NCI-H460 (cell line): ENCODE measurements around the gene UGCG. TPM values are rescaled to one million over a fixed set of nuclear protein-coding genes. Genes with fewer than 3 reads are reported as not detected.
A peak's percentile ranks its signal among the peaks of the same experiment; 100 is the strongest.
"Not testable (repeated sequence)": the region's sequence is repeated elsewhere in the genome, so short reads cannot be mapped to it uniquely, and the experiment has no call there.

Experiments used
- DNase-seq: peaks from one replicate; pipeline ENCODE4 v3.0.0-alpha.2; 2016; ENCODE audit warnings: low read depth; ENCODE audit errors: extremely low read depth
- polyA plus RNA-seq: library from polyadenylated mRNA; depleted of rRNA; stranded (reverse); fragments of >200 nt; gene quantifications from 2 replicates; pipeline ENCODE4 v1.2.3, GENCODE V29; 2014; cell fraction: nucleus; rRNA removed
- total RNA-seq: library from RNA; depleted of rRNA; stranded (reverse); fragments of >200 nt; shearing (Covaris generic); gene quantifications from 2 replicates; pipeline ENCODE4 v1.2.3, GENCODE V29; 2014; rRNA removed

Gene UGCG
- total RNA-seq, result 36.1 and 39.0 TPM in 2 replicates
- 25.2 and 38.5 TPM in 2 replicates for polyA plus RNA-seq

DNA sequence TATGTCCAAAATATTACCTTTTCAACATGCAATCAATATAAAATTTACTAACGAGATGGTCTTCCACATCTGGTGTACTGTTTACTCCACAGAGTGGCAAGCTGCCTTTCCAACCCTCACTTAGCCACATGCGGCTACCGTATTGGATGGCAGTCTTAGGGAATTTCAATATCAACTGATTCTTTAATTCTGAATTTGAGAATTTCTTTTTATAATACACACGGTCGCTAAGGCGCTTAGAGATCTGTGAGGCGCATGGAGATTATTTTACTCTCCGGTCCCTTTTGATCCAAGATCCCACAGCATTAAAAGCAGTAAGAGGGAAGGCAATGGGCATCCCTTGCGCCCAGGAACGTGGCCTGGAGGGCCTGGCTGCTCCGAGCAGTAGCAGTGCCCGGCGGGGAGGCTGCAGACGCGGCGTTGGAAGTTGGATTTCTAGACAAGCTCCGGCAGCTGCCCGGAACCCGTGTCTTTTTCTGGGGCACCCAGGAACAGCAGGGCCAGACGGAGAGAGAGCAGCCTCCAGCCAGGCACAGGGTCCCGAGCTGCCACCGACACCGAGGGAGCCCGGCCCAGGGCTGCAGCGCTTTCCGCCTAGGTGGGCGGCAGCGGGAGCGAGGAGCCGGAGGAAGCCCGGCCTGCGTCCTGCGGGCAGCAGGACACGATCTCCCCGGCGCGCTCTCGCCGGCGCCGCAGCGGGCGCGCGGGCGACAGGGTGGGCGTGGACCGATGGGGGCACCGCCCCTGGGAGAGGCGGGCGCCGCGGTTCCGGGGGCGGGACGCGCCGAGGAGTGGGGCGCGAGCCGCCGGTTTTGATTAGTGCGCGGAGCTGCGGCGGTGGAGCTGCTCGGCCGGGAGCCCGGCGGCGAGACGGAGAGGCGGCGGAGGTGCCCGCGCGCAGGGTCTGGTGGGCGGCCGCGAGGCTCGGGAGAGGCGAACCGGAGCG lies at the start of gene UGCG:
UGCG (plus strand) TSS at position 819 of the 946 bp plus-strand sequence. CDS start 402 bp downstream, outside the sequence.
- peak; percentile 89 for DNase-seq

DNA sequence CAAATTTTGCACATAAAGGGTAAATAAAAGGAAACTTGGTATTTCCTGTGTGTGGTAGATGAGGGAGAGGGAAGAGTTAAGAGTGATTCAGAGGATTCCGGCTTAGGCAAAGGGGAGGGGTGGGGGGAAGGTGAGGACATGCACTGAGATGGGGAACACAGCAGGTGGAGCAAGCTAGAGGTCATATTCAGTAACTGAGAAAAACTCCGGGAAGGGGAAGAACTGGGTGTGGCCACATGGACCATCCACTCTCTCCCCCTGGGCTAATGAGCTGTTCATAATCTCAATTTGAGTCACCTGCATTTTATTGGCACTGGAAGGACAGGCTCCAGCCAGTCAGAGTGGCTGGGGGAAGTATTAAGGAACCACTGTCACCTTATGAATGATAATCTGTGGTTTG lies 45.1 kb upstream of the UGCG start:
- no peak for DNase-seq

DNA sequence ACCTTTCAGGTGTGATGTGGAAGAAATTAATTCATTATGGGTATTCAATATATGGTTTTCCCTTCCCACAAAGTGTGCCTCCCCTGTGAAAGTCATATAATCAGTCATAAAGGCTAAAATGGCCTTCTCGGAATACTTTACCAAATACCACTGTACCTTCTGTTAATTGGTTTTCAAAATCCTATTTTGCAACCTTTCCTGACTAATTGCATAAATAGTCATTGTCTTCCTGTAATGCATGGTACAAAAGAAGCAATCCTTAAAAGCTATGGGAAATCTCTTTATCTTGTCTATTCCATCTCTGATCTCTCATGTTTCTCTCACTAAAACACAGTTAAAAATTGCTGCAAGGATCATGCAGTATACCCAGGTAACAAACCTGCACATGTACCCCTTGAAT lies 44.3 kb upstream of the UGCG start:
- DNase-seq, result no peak

- DNase-seq, result no peak
Observed at GRCh38 chr9:111853450-111853827, 43.2 kb upstream of the UGCG start.

DNA sequence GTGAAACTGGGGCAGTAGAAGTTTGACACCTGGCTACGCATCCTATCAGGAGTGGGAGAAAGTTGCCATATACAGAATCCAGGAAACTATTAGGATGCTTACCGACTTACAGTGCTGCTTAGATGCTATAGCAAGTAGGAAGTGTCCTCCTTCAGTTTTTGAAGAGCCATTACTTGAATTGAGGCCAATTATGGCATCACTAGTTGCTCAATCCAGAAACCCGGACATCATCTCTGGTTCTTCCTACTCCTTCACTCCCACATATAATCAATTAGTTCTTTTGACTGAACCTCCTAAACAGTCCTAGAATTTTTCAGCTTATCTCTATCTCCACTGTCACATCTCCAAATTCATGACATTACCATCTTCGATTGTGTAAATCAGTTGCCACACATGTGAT lies 41.8 kb upstream of the UGCG start:
- no peak for DNase-seq

- DNase-seq, result no peak
Observed at GRCh38 chr9:111857555-111858211, 38.9 kb upstream of the UGCG start.

- DNase-seq, result no peak
Observed at GRCh38 chr9:111860443-111860842, 36.2 kb upstream of the UGCG start.

- DNase-seq, result no peak
Observed at GRCh38 chr9:111863636-111864035, 33.0 kb upstream of the UGCG start.

- no peak for DNase-seq
Observed at GRCh38 chr9:111866976-111867375, 29.6 kb upstream of the UGCG start.

- no peak for DNase-seq
Observed at GRCh38 chr9:111868475-111868874, 28.1 kb upstream of the UGCG start.

- DNase-seq, result no peak
Observed at GRCh38 chr9:111870774-111871498, 25.7 kb upstream of the UGCG start.

GRCh38 chr9:111871499-111871855 lies 25.1 kb upstream of the UGCG start:
- no peak for DNase-seq

DNA sequence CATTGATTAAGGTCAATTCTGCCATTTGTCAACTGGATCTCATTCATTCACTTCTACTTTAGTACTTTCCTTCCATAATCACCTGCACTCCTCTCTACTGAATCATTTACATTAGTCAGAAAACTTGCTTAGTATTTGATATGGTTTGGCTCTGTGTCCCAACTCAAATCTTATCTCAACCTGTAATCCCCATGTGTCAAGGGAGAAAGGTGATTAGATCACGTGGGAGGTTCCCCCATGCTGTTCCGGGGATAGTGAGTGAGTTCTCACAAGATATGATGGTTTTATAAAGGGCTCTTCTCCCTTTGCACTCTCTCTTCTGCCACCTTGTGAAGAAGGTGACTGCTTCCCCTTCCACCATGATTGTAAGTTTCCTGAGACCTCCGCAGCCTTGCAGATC lies 23.7 kb upstream of the UGCG start:
- no peak for DNase-seq

DNA sequence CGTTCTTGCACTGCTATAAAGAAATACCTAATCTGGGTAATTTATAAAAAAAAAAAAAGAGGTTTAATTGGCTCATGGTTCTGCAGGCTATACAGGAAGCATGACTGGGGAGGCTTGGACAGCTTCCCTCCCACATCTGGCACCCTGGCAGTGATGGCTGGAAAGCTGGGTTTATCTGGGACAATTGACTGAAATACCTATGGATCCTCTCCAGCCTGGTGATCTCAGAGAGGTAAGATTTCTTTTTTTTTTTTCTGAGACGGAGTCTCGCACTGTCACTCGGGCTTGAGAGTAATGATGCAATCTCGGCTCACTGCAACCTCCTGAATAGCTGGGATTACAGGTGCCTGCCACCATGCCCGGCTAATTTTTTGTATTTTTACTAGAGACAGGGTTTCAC lies 22.7 kb upstream of the UGCG start:
- no peak for DNase-seq

GRCh38 chr9:111874500-111874899 lies 22.1 kb upstream of the UGCG start:
- no peak for DNase-seq

DNA sequence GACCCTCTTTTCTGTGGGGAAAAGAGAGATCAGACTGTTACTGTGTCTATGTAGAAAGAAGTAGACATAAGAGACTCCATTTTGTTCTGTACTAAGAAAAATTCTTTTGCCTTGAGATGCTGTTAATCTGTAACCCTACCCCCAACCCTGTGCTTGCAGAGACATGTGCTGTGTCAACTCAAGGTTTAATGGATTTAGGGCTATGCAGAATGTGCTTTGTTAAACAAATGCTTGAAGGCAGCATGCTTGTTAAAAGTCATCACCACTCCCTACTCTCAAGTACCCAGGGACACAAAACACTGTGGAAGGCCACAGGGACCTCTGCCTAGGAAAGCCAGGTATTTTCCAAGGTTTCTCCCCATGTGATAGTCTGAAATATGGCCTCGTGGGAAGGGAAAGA lies 21.3 kb upstream of the UGCG start:
- not testable (repeated sequence) for DNase-seq

DNA sequence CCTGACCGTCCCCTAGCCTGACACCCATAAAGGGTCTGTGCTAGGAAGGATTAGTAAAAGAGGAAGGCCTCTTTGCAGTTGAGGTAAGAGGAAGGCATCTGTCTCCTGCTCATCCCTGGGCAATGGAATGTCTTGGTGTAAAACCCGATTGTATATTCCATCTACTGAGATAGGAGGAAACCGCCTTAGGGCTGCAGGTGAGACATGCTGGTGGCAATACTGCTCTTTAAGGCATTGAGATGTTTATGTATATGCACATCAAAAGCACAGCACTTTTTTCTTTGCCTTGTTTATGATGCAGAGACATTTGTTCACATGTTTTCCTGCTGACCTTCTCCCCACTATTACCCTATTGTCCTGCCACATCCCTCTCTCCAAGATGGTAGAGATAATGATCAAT lies 20.9 kb upstream of the UGCG start:
- DNase-seq, result not testable (repeated sequence)

DNA sequence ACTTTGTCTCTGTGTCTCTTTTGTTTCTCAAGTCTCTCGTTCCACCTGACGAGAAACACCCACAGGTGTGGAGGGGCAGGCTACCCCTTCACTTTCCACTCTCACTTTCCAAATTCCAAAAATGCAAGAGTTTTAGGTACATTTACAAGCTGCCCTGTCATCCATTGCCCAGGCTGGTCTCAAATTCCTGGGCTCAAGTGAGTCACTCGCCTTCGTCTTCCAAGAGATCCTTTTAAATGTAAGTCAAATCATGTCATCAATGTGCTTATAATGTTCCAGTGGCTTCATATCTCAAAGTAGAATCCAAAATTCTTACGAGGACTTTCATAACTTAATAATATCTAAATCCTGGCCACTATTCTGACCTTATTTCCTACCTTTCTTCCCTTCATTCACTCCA lies 20.4 kb upstream of the UGCG start:
- DNase-seq, result no peak

- no peak for DNase-seq
Observed at GRCh38 chr9:111877420-111877819, 19.2 kb upstream of the UGCG start.

GRCh38 chr9:111878946-111879345 lies 17.7 kb upstream of the UGCG start:
- no peak for DNase-seq

DNA sequence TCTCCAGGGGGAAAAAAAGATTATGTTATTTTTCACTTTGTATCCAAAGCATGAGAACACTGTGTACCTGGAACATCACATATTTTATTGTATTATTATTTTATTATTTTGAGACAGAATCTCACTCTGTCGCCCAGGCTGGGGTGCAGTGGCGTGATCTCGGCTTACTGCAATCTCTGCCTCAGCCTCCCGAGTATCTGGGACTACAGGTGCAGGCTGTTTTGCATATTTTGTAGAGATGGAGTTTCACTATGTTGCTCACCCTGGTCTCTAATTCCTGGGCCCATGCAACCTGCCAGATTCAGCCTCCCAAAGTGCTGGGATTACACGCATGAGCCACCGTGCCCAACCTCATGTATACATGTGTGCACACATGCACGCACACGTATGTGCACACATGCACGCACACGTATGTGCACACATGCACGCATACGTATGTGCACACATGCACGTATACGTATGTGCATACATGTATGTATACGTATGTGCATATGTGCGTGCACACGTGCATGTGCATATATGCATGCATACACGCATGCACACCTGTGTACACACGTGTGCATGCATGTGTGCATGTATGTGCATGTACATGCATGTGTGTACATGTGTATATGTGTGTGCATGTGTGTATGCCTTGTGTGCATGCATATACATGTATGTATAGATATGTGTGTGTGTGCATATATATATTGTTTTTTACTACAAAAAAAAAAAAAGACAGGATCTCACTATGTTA lies 9.5 kb upstream of the UGCG start:
- no peak for DNase-seq
